ENCODE results near the gene KRT78.

KRT78 gene

DNA sequence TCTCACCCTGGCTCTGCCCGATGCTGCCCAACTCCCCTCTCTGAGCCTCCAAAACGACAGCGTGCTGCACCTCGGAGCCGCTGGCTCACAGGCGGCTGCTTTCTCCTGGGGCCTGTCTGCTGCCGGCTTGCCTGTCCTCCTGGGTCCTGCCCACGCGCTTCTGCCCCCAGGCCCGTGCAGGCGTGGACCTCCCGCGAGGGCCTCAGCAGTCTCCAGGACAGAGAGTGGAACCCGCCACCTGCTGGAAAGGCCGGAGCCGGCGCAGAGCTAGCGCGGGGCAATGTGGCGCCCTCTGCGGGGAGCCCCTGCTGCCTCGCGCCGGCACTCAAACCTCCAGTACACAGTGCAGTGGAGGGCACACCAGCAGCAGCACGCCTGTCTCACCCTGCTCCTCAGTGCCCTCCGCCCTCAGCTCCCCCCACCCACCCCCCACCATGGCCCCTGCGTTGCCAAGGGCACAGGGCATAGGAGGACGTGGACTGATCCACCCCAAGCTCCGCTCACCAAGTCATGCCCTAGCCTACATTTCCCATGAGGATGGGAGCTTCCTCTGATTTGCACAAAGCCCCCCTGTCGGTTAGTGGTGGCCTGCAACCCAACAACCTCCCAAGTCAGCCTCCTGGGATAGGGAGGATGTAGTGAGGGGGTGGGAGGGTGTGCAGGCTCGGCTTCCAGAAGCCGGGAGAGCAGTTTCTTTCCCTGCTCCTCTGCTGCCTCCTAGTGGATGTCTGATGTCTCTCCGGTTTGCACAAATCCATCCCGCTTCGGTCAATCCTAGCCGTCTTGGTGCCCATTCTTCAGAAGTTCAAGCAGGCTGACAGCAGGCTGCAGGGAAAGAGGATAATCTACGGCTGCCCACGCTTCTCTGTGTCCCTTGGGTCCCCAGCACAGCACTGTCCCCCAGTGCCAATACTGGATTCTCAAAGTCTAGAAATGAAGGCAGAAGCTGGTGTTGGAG lies 30.9 kb upstream of the KRT78 start:
- Histone ChIP-seq H3K36me3 (ENCODE audit: control insufficient read depth, insufficient read depth, low read length) (no peaks in the 10 kb centered on the region), H3K4me3 (ENCODE audit: insufficient read depth, low read depth, low read length, poor library complexity, severe bottlenecking) (peak overlapping the region; percentile 37), H3K27ac (ENCODE audit: insufficient read depth, low read length, poor library complexity, severe bottlenecking) (no peak overlapping the region), H3K4me1 (ENCODE audit: control insufficient read depth, insufficient read depth, low read length, poor library complexity, severe bottlenecking) (no peaks in the 10 kb centered on the region), H3K9me3 (ENCODE audit: control insufficient read depth, low read length) (no peaks in the 10 kb centered on the region), H3K27me3 (replicated peaks; ENCODE audit: control insufficient read depth, insufficient read depth, low read length, poor library complexity, severe bottlenecking) (no peaks in the 10 kb centered on the region)
- DNase-seq, result peak; percentile 24 to 47 (median 35)

DNA sequence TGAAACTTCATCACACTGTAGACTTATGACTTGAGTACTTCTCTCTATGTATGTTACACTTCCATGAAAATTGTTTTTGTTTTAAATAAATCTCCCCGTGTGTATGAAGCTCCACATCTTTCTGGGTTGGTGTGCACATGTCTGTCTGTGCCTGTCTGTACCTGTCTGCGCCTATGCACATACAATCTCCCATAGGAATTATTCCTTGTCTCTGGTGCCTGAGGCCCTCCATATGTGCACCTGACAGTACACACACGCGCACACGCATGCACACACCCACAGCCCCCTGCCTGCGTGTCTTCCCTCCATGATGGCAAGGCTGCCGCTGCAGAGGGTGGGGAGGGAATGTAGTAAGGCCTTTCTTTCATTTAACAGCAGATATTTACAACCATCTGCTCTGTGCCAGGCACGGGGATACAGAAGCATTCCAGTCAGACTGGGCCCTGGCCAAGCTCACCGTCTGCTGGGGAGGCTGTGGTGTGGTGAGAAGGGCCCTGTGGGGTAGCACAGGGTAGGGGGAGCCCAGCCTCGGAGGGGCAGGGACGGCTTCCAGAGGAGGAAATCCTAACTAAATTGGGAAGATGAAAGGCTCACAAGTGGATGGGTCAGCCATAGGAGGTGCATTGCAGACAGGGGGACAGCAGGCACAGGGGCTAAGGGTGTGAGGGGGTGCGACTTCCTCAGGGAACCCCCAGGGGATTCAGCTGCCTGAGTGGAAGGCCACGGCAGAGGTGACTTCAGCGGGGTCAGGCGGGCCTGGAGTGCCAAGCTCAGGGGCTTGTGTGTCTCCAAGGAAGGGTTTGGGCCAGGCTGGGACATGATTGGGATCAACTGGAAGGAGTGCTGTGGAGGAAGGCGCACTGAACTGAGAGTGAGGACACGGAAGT lies 30.0 kb upstream of the KRT78 start:
- Histone ChIP-seq H3K4me1 (ENCODE audit: control insufficient read depth, insufficient read depth, low read length, poor library complexity, severe bottlenecking) (peaks cover 2% of the 10 kb centered on the region), H3K4me3 (ENCODE audit: insufficient read depth, low read depth, low read length, poor library complexity, severe bottlenecking) (no peak overlapping the region), H3K27me3 (replicated peaks; ENCODE audit: control insufficient read depth, insufficient read depth, low read length, poor library complexity, severe bottlenecking) (no peaks in the 10 kb centered on the region), H3K9me3 (ENCODE audit: control insufficient read depth, low read length) (no peaks in the 10 kb centered on the region), H3K36me3 (ENCODE audit: control insufficient read depth, insufficient read depth, low read length) (no peaks in the 10 kb centered on the region), H3K27ac (ENCODE audit: insufficient read depth, low read length, poor library complexity, severe bottlenecking) (no peak overlapping the region)
- no peak for DNase-seq

DNA sequence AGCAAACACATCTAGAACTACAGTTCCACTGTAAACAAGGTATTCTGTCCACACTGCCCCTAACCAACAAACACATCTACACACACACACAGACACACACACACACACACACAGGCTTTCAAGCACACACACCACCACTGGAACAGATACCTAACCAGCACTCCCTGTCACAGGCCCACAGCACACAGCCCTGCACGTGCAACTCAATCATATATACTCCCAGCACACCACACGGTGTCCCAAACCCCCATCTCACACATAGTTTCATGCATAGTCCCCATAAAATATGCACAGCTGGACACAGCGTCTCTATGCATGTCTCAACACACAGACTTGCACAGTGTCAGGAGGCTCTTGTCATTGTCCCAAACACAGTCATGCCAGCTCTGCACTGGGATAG lies 28.4 kb upstream of the KRT78 start:
- H3K9me3 ChIP-seq (ENCODE audit: control insufficient read depth, low read length), result no peaks in the 10 kb centered on the region
- H3K27me3 ChIP-seq (replicated peaks; ENCODE audit: control insufficient read depth, insufficient read depth, low read length, poor library complexity, severe bottlenecking), result no peaks in the 10 kb centered on the region
- H3K4me1 ChIP-seq (ENCODE audit: control insufficient read depth, insufficient read depth, low read length, poor library complexity, severe bottlenecking), result peaks cover 4% of the 10 kb centered on the region
- no peak for DNase-seq
- H3K4me3 ChIP-seq (ENCODE audit: insufficient read depth, low read depth, low read length, poor library complexity, severe bottlenecking), result no peak overlapping the region
- no peak overlapping the region for H3K27ac ChIP-seq (ENCODE audit: insufficient read depth, low read length, poor library complexity, severe bottlenecking)
- no peaks in the 10 kb centered on the region for H3K36me3 ChIP-seq (ENCODE audit: control insufficient read depth, insufficient read depth, low read length)

DNA sequence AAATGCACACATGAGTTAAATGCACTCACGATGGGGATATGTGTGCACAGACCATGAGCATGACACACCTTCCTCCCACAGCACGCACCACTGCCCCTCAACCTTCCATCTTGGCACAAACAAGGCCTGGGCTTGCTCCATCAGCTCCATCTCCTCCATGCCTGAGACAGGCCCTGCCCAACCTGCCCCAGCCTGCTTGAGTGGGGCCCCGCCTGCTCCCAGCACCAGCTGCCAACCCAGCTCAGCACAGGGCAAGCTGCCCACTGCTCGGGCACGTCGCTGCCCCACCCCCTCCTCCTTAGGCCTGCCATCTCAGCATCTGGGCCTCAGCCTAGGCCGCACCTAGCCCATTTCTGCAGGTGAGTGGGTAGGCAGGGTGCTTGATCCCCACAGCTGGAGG lies 27.6 kb upstream of the KRT78 start:
- Histone ChIP-seq H3K27me3 (replicated peaks; ENCODE audit: control insufficient read depth, insufficient read depth, low read length, poor library complexity, severe bottlenecking) (no peaks in the 10 kb centered on the region), H3K9me3 (ENCODE audit: control insufficient read depth, low read length) (no peaks in the 10 kb centered on the region), H3K36me3 (ENCODE audit: control insufficient read depth, insufficient read depth, low read length) (no peaks in the 10 kb centered on the region), H3K4me3 (ENCODE audit: insufficient read depth, low read depth, low read length, poor library complexity, severe bottlenecking) (no peak overlapping the region), H3K27ac (ENCODE audit: insufficient read depth, low read length, poor library complexity, severe bottlenecking) (no peak overlapping the region), H3K4me1 (ENCODE audit: control insufficient read depth, insufficient read depth, low read length, poor library complexity, severe bottlenecking) (peaks cover 4% of the 10 kb centered on the region)
- no peak for DNase-seq

- H3K36me3 ChIP-seq (ENCODE audit: control insufficient read depth, insufficient read depth, low read length), result no peaks in the 10 kb centered on the region
- H3K27ac ChIP-seq (ENCODE audit: insufficient read depth, low read length, poor library complexity, severe bottlenecking), result no peak overlapping the region
- peak overlapping the region; percentile 36 for H3K4me3 ChIP-seq (ENCODE audit: insufficient read depth, low read depth, low read length, poor library complexity, severe bottlenecking)
- DNase-seq, result no peak
- no peaks in the 10 kb centered on the region for H3K27me3 ChIP-seq (replicated peaks; ENCODE audit: control insufficient read depth, insufficient read depth, low read length, poor library complexity, severe bottlenecking)
- peaks cover 8% of the 10 kb centered on the region for H3K4me1 ChIP-seq (ENCODE audit: control insufficient read depth, insufficient read depth, low read length, poor library complexity, severe bottlenecking)
- no peaks in the 10 kb centered on the region for H3K9me3 ChIP-seq (ENCODE audit: control insufficient read depth, low read length)
These were observed 26.0 kb upstream of the KRT78 start for GRCh38 chr12:52874573-52875435.

GRCh38 chr12:52873832-52874572 lies 25.2 kb upstream of the KRT78 start:
- peaks cover 8% of the 10 kb centered on the region for H3K4me1 ChIP-seq (ENCODE audit: control insufficient read depth, insufficient read depth, low read length, poor library complexity, severe bottlenecking)
- no peaks in the 10 kb centered on the region for H3K27me3 ChIP-seq (replicated peaks; ENCODE audit: control insufficient read depth, insufficient read depth, low read length, poor library complexity, severe bottlenecking)
- DNase-seq, result peak; percentile 29 to 60 (median 55)
- H3K9me3 ChIP-seq (ENCODE audit: control insufficient read depth, low read length), result no peaks in the 10 kb centered on the region
- no peak overlapping the region for H3K27ac ChIP-seq (ENCODE audit: insufficient read depth, low read length, poor library complexity, severe bottlenecking)
- H3K4me3 ChIP-seq (ENCODE audit: insufficient read depth, low read depth, low read length, poor library complexity, severe bottlenecking), result peak overlapping the region; percentile 55
- no peaks in the 10 kb centered on the region for H3K36me3 ChIP-seq (ENCODE audit: control insufficient read depth, insufficient read depth, low read length)

DNA sequence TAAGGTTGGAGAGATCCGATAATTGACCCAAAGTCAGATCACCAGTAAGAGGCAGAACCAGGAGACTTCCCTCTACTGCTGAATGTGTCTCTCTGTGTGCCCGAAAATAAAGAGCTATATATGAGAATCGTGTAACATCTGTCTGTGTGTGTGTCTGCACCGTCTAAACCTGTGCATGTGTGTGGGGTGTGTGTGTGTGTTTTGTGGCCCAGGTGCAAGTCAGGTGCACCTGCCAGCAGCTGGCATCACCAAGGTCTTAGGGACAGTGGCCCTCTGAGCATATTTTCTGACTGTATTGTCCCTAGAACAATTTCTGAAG lies 24.7 kb upstream of the KRT78 start:
- Histone ChIP-seq H3K27ac (ENCODE audit: insufficient read depth, low read length, poor library complexity, severe bottlenecking) (no peak overlapping the region), H3K9me3 (ENCODE audit: control insufficient read depth, low read length) (no peaks in the 10 kb centered on the region), H3K27me3 (replicated peaks; ENCODE audit: control insufficient read depth, insufficient read depth, low read length, poor library complexity, severe bottlenecking) (no peaks in the 10 kb centered on the region), H3K4me3 (ENCODE audit: insufficient read depth, low read depth, low read length, poor library complexity, severe bottlenecking) (no peak overlapping the region), H3K4me1 (ENCODE audit: control insufficient read depth, insufficient read depth, low read length, poor library complexity, severe bottlenecking) (peaks cover 8% of the 10 kb centered on the region), H3K36me3 (ENCODE audit: control insufficient read depth, insufficient read depth, low read length) (no peaks in the 10 kb centered on the region)
- DNase-seq, result no peak

GRCh38 chr12:52872644-52873389 lies 24.0 kb upstream of the KRT78 start:
- Histone ChIP-seq H3K4me1 (ENCODE audit: control insufficient read depth, insufficient read depth, low read length, poor library complexity, severe bottlenecking) (peaks cover 8% of the 10 kb centered on the region), H3K27me3 (replicated peaks; ENCODE audit: control insufficient read depth, insufficient read depth, low read length, poor library complexity, severe bottlenecking) (no peaks in the 10 kb centered on the region), H3K27ac (ENCODE audit: insufficient read depth, low read length, poor library complexity, severe bottlenecking) (no peak overlapping the region), H3K9me3 (ENCODE audit: control insufficient read depth, low read length) (no peaks in the 10 kb centered on the region), H3K36me3 (ENCODE audit: control insufficient read depth, insufficient read depth, low read length) (no peaks in the 10 kb centered on the region), H3K4me3 (ENCODE audit: insufficient read depth, low read depth, low read length, poor library complexity, severe bottlenecking) (no peak overlapping the region)
- DNase-seq, result no peak

Measured in effector memory CD4-positive, alpha-beta T cell (primary cell).